K562 (cell line): Measurements from ENCODE around the gene TTLL9. TPM values are rescaled to one million over a fixed set of nuclear protein-coding genes. Genes with fewer than 3 reads are reported as not detected.
A peak's percentile ranks its signal among the peaks of the same experiment; 100 is the strongest.
"Not testable (repeated sequence)": the region's sequence is repeated elsewhere in the genome, so short reads cannot be mapped to it uniquely, and the experiment has no call there.

Source experiments
- ATAC-seq: fragments of 200-7000 bp; cut with Tn5 transposase; 3 replicates; pipeline ENCODE4 v1.9.1; 2020; ENCODE audit warnings: moderate library complexity
- BruUV-seq: library from RNA; stranded (reverse); fragments of 400-500 nt; replicated peaks from 2 replicates; lab custom pipeline; 2021; lab: Mats Ljungman, UMichigan
- CTCF ChIA-PET: fragments of 300-600 bp; formaldehyde crosslinking; extraction: SDS; loops from one replicate; lab custom pipeline; 2021; ENCODE audit warnings: low intra/inter-chr PET ratio; lab: Yijun Ruan, JAX
- POLR2A ChIA-PET: fragments of 300-600, 350-650 bp; sonication (Branson Sonifier 250); formaldehyde crosslinking; extraction: SDS; loops from one replicate; lab custom pipeline; 2021; ENCODE audit warnings: antibody characterized with exemption, inconsistent platforms; lab: Yijun Ruan, JAX
- DNase-seq, 4 experiments: peaks; one replicate each; pipeline versions ENCODE4 v3.0.0 to v3.0.0-alpha.2; 2011 to 2018; ENCODE audit warnings: low spot score in 3 of 4, mixed read lengths in 3 of 4; ENCODE audit errors: extremely low read depth in 1 of 4
- FAIRE-seq: peaks from 2 replicates; lab custom pipeline; 2011; peaks lifted over from hg19 to GRCh38; lab: Jason Lieb, UNC
- H2AFZ ChIP-seq: 2 replicates; pipeline ENCODE4 v1.6.0; 2011; ENCODE audit warnings: low read depth, low read length, control low read depth, inconsistent platforms
- H3K27ac ChIP-seq: fragments of 200-600 bp; 3 replicates; pipeline ENCODE4 v1.8.0; 2011; ENCODE audit warnings: low read depth, mild to moderate bottlenecking, control low read depth, inconsistent platforms, low read length, moderate library complexity, mixed read lengths; ENCODE audit errors: extremely low read depth
- H3K27me3 ChIP-seq, 2 experiments: fragments of 300-600 bp in 1 of 2; 2 replicates in 1 of 2; 3 replicates in 1 of 2; pipeline versions ENCODE4 v1.6.0 to v1.8.0; 2011; ENCODE audit warnings: inconsistent platforms in 2 of 2, low read length in 2 of 2, mild to moderate bottlenecking in 1 of 2, mixed read lengths in 1 of 2, moderate library complexity in 1 of 2; ENCODE audit not compliant: control insufficient read depth in 2 of 2, insufficient read depth in 2 of 2
- H3K36me3 ChIP-seq: fragments of 300-600 bp; 3 replicates; pipeline ENCODE4 v1.8.0; 2011; ENCODE audit warnings: mild to moderate bottlenecking, low read length, inconsistent platforms; ENCODE audit not compliant: control insufficient read depth, insufficient read depth
- H3K4me1 ChIP-seq, 2 experiments: fragments of 200-600 bp in 1 of 2; replicated peaks in 1 of 2; 2 replicates in 1 of 2; 3 replicates in 1 of 2; pipeline versions ENCODE4 v1.5.1 to v1.8.0; 2011; ENCODE audit warnings: inconsistent platforms in 2 of 2, low read length in 2 of 2, mild to moderate bottlenecking in 1 of 2, mixed read lengths in 1 of 2, moderate library complexity in 1 of 2; ENCODE audit not compliant: control insufficient read depth in 2 of 2, insufficient read depth in 2 of 2
- H3K4me2 ChIP-seq: 2 replicates; pipeline ENCODE4 v1.6.1; 2011; ENCODE audit warnings: low read length, control low read depth, inconsistent platforms, mixed read lengths; ENCODE audit not compliant: insufficient read depth
- H3K4me3 ChIP-seq: fragments of 200-600 bp; sonication (generic), shearing (Covaris generic); 2 replicates; pipeline ENCODE4 v1.5.1; 2016; ENCODE audit warnings: control low read depth, inconsistent platforms
- H3K79me2 ChIP-seq: fragments of 200-600 bp; 3 replicates; pipeline ENCODE4 v1.8.0; 2011; ENCODE audit warnings: low read length, inconsistent platforms; ENCODE audit not compliant: control insufficient read depth, insufficient read depth
- H3K9ac ChIP-seq, 2 experiments: 2 replicates each; pipeline versions ENCODE4 v1.6.0 to v1.6.1; 2011; ENCODE audit warnings: low read depth in 2 of 2, low read length in 2 of 2, control low read depth in 1 of 2, inconsistent platforms in 1 of 2, mild to moderate bottlenecking in 1 of 2, mixed read lengths in 1 of 2; ENCODE audit not compliant: insufficient read depth in 1 of 2
- H3K9me1 ChIP-seq: one replicate; pipeline ENCODE4 v1.6.0; 2011; ENCODE audit warnings: inconsistent platforms, mild to moderate bottlenecking, low read length, moderate library complexity; ENCODE audit not compliant: control insufficient read depth, insufficient read depth
- H3K9me3 ChIP-seq: replicated peaks from 2 replicates; pipeline ENCODE4 v1.5.1; 2011; ENCODE audit warnings: low read depth, low read length, inconsistent platforms; ENCODE audit not compliant: control insufficient read depth, insufficient read depth
- H4K20me1 ChIP-seq: replicated peaks from 2 replicates; pipeline ENCODE4 v1.6.1; 2011; ENCODE audit warnings: low read length, inconsistent platforms, mixed read lengths; ENCODE audit not compliant: control insufficient read depth, insufficient read depth
- ARNT ChIP-seq, 2 experiments: fragments of 450-650 bp; IDR thresholded peaks; 2 replicates each; pipeline ENCODE4 v1.6.1; 2016; ENCODE audit warnings: mild to moderate bottlenecking in 1 of 2
- ATF7 ChIP-seq: fragments of 450-650 bp; IDR thresholded peaks from 2 replicates; pipeline ENCODE4 v1.7.1; 2014; ENCODE audit warnings: mild to moderate bottlenecking, moderate library complexity
- DPF2 ChIP-seq: fragments of 450-650 bp; IDR thresholded peaks from 2 replicates; pipeline ENCODE4 v1.6.1; 2016
- HDAC1 ChIP-seq, 2 experiments: fragments of 450-650 bp; IDR thresholded peaks; 2 replicates each; pipeline ENCODE4 v1.6.1; 2016 to 2017; ENCODE audit warnings: inconsistent platforms in 1 of 2, mild to moderate bottlenecking in 1 of 2, moderate library complexity in 1 of 2
- L3MBTL2 ChIP-seq: fragments of 450-650 bp; IDR thresholded peaks from 2 replicates; pipeline ENCODE4 v1.6.1; 2016; ENCODE audit warnings: mild to moderate bottlenecking, moderate library complexity
- LEF1 ChIP-seq: fragments of 450-650 bp; IDR thresholded peaks from 2 replicates; pipeline ENCODE4 v1.6.1; 2016; ENCODE audit warnings: mild to moderate bottlenecking
- MNT ChIP-seq, 2 experiments: fragments of 450-650 bp; conservative IDR thresholded peaks; 2 replicates each; pipeline ENCODE4 v1.6.1; 2017; ENCODE audit warnings: mild to moderate bottlenecking in 2 of 2, moderate library complexity in 2 of 2
- NCOR1 ChIP-seq: fragments of 450-650 bp; IDR thresholded peaks from 2 replicates; pipeline ENCODE4 v1.6.1; 2016; ENCODE audit warnings: mild to moderate bottlenecking, moderate library complexity
- PBX2 ChIP-seq, 2 experiments: IDR thresholded peaks in 1 of 2; conservative IDR thresholded peaks in 1 of 2; 2 replicates each; pipeline ENCODE4 v1.6.1; 2016; ENCODE audit warnings: low read depth in 2 of 2, mild to moderate bottlenecking in 1 of 2, missing compliant biosample characterization in 1 of 2, missing genetic modification characterization in 1 of 2, moderate library complexity in 1 of 2
- PHB2 ChIP-seq: fragments of 450-650 bp; IDR thresholded peaks from 2 replicates; pipeline ENCODE4 v1.6.1; 2017; ENCODE audit warnings: low read depth
- POLR2AphosphoS5 ChIP-seq: IDR thresholded peaks from 2 replicates; pipeline ENCODE4 v1.6.1; 2011; ENCODE audit warnings: mild to moderate bottlenecking, low read depth, low read length, moderate library complexity; ENCODE audit not compliant: control insufficient read depth, insufficient read depth
- SMAD4 ChIP-seq: fragments of 250-450 bp; sonication (Bioruptor Pico); conservative IDR thresholded peaks from 2 replicates; pipeline ENCODE4 v1.8.0; 2021; ENCODE audit warnings: inconsistent platforms, mild to moderate bottlenecking, moderate library complexity
- TCF3 ChIP-seq: sonication (generic); formaldehyde crosslinking; IDR thresholded peaks from 2 replicates; pipeline ENCODE4 v1.4.0; 2020; ENCODE audit warnings: mild to moderate bottlenecking, missing genetic modification reagents
- VEZF1 ChIP-seq: fragments of 200-800 bp; sonication (Bioruptor generic); IDR thresholded peaks from 2 replicates; pipeline ENCODE4 v1.6.1; 2017; ENCODE audit warnings: missing genetic modification characterization, missing compliant biosample characterization
- ZFP91 ChIP-seq: sonication (generic); formaldehyde crosslinking; IDR thresholded peaks from 2 replicates; pipeline ENCODE4 v1.8.0; 2022; ENCODE audit warnings: mild to moderate bottlenecking, missing genetic modification reagents
- WGBS: fragments of 100-300 bp; shearing (Covaris generic); methylation state at CpG from one replicate; pipeline ENCODE4 v1.1.6; 2016; ENCODE audit warnings: low coverage, mixed read lengths; ENCODE audit not compliant: insufficient coverage; ENCODE audit errors: missing lambda C conversion rate; 5-methylcytosine and 5-hydroxymethylcytosine counted together
- in situ Hi-C: fragments of 300-500 bp; cut with MboI; formaldehyde crosslinking; loops from 4 replicates; pipeline ENCODE4 v1.15.0; 2018; ENCODE audit warnings: inconsistent platforms, mixed read lengths
- intact Hi-C: fragments of 100-400 bp; cut with micrococcal nuclease; formaldehyde crosslinking; loops from 2 replicates; pipeline ENCODE4 v1.14.2; 2022
- polyA plus RNA-seq, 8 experiments: library from polyadenylated mRNA; depleted of rRNA in 4 of 8; stranded (reverse) in 5 of 8; unstranded in 3 of 8; fragments of >200 nt; fragmentation: Nextera tagmentation in 2 of 8; fragmentation: Illumina TruSeq in 1 of 8; extraction: Ambion mirVana in 2 of 8; extraction: Trizol in 1 of 8; gene quantifications; 2 replicates each; pipeline versions ENCODE4 v1.2.1 to v1.2.3, GENCODE V29; 2011 to 2014; ENCODE audit warnings: inconsistent platforms in 1 of 8, missing spikeins in 1 of 8
- total RNA-seq, 7 experiments: library from RNA; depleted of rRNA in 6 of 7; stranded (reverse); fragments of >200 nt in 6 of 7; fragmentation: Illumina TruSeq in 2 of 7; extraction: Trizol in 2 of 7; gene quantifications; 2 replicates each; pipeline versions ENCODE4 v1.2.1 to v1.2.3, GENCODE V29; 2011 to 2021; ENCODE audit warnings: low replicate concordance in 1 of 7

Gene TTLL9
- total and polyA plus RNA-seq, 9 of the 15 experiments (the other 6 are each of a cell fraction or from before 2014, with no cell fraction given): 0.06 to 0.07 TPM; not detected in 7

- peaks cover 15% of the 10 kb centered on the region for H4K20me1 ChIP-seq
- in situ Hi-C loops; BruUV-seq; H3K4me3 ChIP-seq; H3K9ac ChIP-seq; H3K9me1 ChIP-seq; H3K36me3 ChIP-seq; H3K27ac ChIP-seq; H3K79me2 ChIP-seq; H3K9me3 ChIP-seq; CTCF ChIA-PET; H2AFZ ChIP-seq; TF ChIP-seq PBX2 (CRISPR knock-in tag; IDR thresholded peaks at IDR 0.05; ENCODE audit: low read depth): not testable (repeated sequence)
- peaks cover 2 to 46% of the 10 kb centered on the region in 2 experiments; a peak in 4 of 5 replicates for H3K27me3 ChIP-seq
- POLR2A ChIA-PET: interaction anchor here (0.7 to 2.0 kb wide), 6 partner anchors 10 to 33 kb away, joined by 3 to 7 read pairs (median 3); no protein-coding TSS in a partner anchor
- intact Hi-C loops: loop anchor here (5.0 kb wide), 1 partner anchor 34 kb away; the partner anchor contains the start of gene PDRG1
- WGBS: 1% methylated on average over 7 of the region's 7 CpGs
- peak; percentile 56 for ATAC-seq
- peaks cover 16 to 18% of the 10 kb centered on the region in 2 experiments for H3K4me1 ChIP-seq
- FAIRE-seq: peak; percentile 80
- peak in 2 of 4 experiments; percentile 33 to 81 for DNase-seq
- H3K4me2 ChIP-seq: peak overlapping the region; percentile 7; the same call in 1 of the 2 replicates
- TF ChIP-seq LEF1 (peak; percentile 73), PBX2 (tag; conservative IDR thresholded peaks at IDR 0.05; ENCODE audit: low read depth) (peak; percentile 60; the same call in 1 of the 2 replicates), HDAC1 (IDR thresholded peaks at IDR 0.05) (peak; percentile 51 to 96; a peak in 2 of 4 replicates), ZFP91 (CRISPR knock-in tag) (peak; percentile 89), POLR2AphosphoS5 (peak; percentile 76), MNT (conservative IDR thresholded peaks at IDR 0.05) (peak in 1 of 2 experiments; percentile 51; a peak in 2 of 4 replicates), ARNT (IDR thresholded peaks at IDR 0.05) (peak; percentile 79 to 92), VEZF1 (CRISPR knock-in tag) (peak; percentile 77), NCOR1 (peak; percentile 96), PHB2 (peak; percentile 50; the same call in 1 of the 2 replicates), L3MBTL2 (peak; percentile 51), DPF2 (peak; percentile 82), SMAD4 (peak; percentile 98), ATF7 (peak; percentile 68; the same call in 1 of the 2 replicates), TCF3 (peak; percentile 94)
Measured at GRCh38 chr20:31917962-31918412, 47.6 kb downstream of the TTLL9 start.
